Endothelial cell of umbilical vein (primary cell): ENCODE measurements around the gene COPS9. TPM values are rescaled to one million over a fixed set of nuclear protein-coding genes. Genes with fewer than 3 reads are reported as not detected.

Experiments used
- BruUV-seq: library from RNA; stranded (reverse); fragments of 400-500 nt; replicated peaks from 2 replicates; lab custom pipeline; 2021; lab: Mats Ljungman, UMichigan
- CTCF ChIA-PET: fragments of 300-600, 350-600 bp; sonication (Branson Sonifier 250); formaldehyde crosslinking; loops from one replicate; lab custom pipeline; 2021; ENCODE audit warnings: antibody characterized with exemption, inconsistent platforms; lab: Charles Lee
- POLR2A ChIA-PET: fragments of 300-600, 350-600 bp; sonication (Branson Sonifier 250); formaldehyde crosslinking; loops from one replicate; lab custom pipeline; 2021; ENCODE audit warnings: antibody characterized with exemption, inconsistent platforms; lab: Charles Lee
- DNase-seq: peaks from one replicate; pipeline ENCODE4 v3.0.0-alpha.2; 2011; ENCODE audit warnings: low read depth, low spot score
- FAIRE-seq: peaks from 2 replicates; lab custom pipeline; 2011; peaks lifted over from hg19 to GRCh38; lab: Jason Lieb, UNC
- H2AFZ ChIP-seq: 2 replicates; pipeline ENCODE4 v1.6.0; 2012; ENCODE audit warnings: low read depth, low read length, control low read depth, inconsistent platforms
- H3K27ac ChIP-seq: 2 replicates; pipeline ENCODE4 v1.5.1; 2011; ENCODE audit warnings: low read depth, mild to moderate bottlenecking, control low read depth, low read length, moderate library complexity; ENCODE audit not compliant: insufficient read depth
- H3K27me3 ChIP-seq, 2 experiments: 2 replicates each; pipeline versions ENCODE4 v1.6.0 to v1.6.1; 2011; ENCODE audit warnings: low read length in 2 of 2, mixed read lengths in 1 of 2; ENCODE audit not compliant: control insufficient read depth in 2 of 2, insufficient read depth in 2 of 2
- H3K36me3 ChIP-seq, 2 experiments: 2 replicates in 1 of 2; 3 replicates in 1 of 2; pipeline ENCODE4 v1.5.1; 2011; ENCODE audit warnings: low read length in 2 of 2, mild to moderate bottlenecking in 1 of 2, moderate library complexity in 1 of 2; ENCODE audit not compliant: control insufficient read depth in 2 of 2, insufficient read depth in 2 of 2; ENCODE audit errors: extremely low read depth in 1 of 2
- H3K4me1 ChIP-seq: 3 replicates; pipeline ENCODE4 v1.5.1; 2011; ENCODE audit warnings: mild to moderate bottlenecking, low read length; ENCODE audit not compliant: control insufficient read depth, insufficient read depth; ENCODE audit errors: extremely low read depth
- H3K4me2 ChIP-seq: 2 replicates; pipeline ENCODE4 v1.6.1; 2011; ENCODE audit warnings: low read length, control low read depth, mixed read lengths; ENCODE audit not compliant: insufficient read depth
- H3K4me3 ChIP-seq, 3 experiments: fragments of 200-600 bp in 1 of 3; sonication (generic), shearing (Covaris generic) in 1 of 3; replicated peaks in 1 of 3; 2 replicates each; pipeline ENCODE4 v1.5.1; 2011 to 2016; ENCODE audit warnings: control low read depth in 3 of 3, low read length in 3 of 3, mild to moderate bottlenecking in 2 of 3, inconsistent platforms in 1 of 3, low read depth in 1 of 3, moderate library complexity in 1 of 3; ENCODE audit not compliant: insufficient read depth in 1 of 3
- H3K79me2 ChIP-seq: 2 replicates; pipeline ENCODE4 v1.6.0; 2012; ENCODE audit warnings: low read length, inconsistent platforms; ENCODE audit not compliant: control insufficient read depth, insufficient read depth
- H3K9ac ChIP-seq: replicated peaks from 2 replicates; pipeline ENCODE3; 2011; ENCODE audit warnings: low read length, control low read depth; ENCODE audit not compliant: insufficient read depth; ENCODE audit errors: extremely low read depth
- H3K9me1 ChIP-seq: replicated peaks from 3 replicates; pipeline ENCODE4 v1.6.0; 2011; ENCODE audit warnings: mild to moderate bottlenecking, low read length; ENCODE audit not compliant: control insufficient read depth, insufficient read depth; ENCODE audit errors: extremely low read depth
- H3K9me3 ChIP-seq: replicated peaks from 2 replicates; pipeline ENCODE4 v1.5.1; 2012; ENCODE audit warnings: low read length, inconsistent platforms; ENCODE audit not compliant: control insufficient read depth, insufficient read depth
- H4K20me1 ChIP-seq: replicated peaks from 2 replicates; pipeline ENCODE3; 2011; ENCODE audit warnings: mild to moderate bottlenecking, low read length; ENCODE audit not compliant: control insufficient read depth, insufficient read depth; ENCODE audit errors: extremely low read depth
- CTCF ChIP-seq, 2 donors: IDR thresholded peaks; 1 replicate in 1 of 2; 2 replicates in 1 of 2; pipeline ENCODE4 v1.5.1; 2011; ENCODE audit warnings: low read length in 2 of 2, mild to moderate bottlenecking in 2 of 2, moderate library complexity in 2 of 2, control low read depth in 1 of 2, inconsistent platforms in 1 of 2, low read depth in 1 of 2; ENCODE audit not compliant: insufficient read depth in 1 of 2; ENCODE audit errors: extremely low read depth in 1 of 2
- FOS ChIP-seq: IDR thresholded peaks from 2 replicates; pipeline ENCODE4 v1.6.1; 2011; ENCODE audit warnings: mild to moderate bottlenecking, low read length, moderate library complexity, borderline replicate concordance; ENCODE audit not compliant: insufficient read depth
- GATA2 ChIP-seq: IDR thresholded peaks from 2 replicates; pipeline ENCODE4 v1.7.0; 2011; ENCODE audit warnings: low read depth, mild to moderate bottlenecking, moderate library complexity, mixed read lengths, low read length; ENCODE audit not compliant: insufficient read length, insufficient read depth
- POLR2A ChIP-seq: IDR thresholded peaks from 2 replicates; pipeline ENCODE4 v1.6.1; 2012; ENCODE audit warnings: low read depth, mild to moderate bottlenecking, control low read depth, low read length
- POLR2AphosphoS5 ChIP-seq: IDR thresholded peaks from 2 replicates; pipeline ENCODE4 v1.6.1; 2012; ENCODE audit warnings: low read depth, mild to moderate bottlenecking, control low read depth, low read length, moderate library complexity; ENCODE audit not compliant: insufficient read depth
- dilution Hi-C: fragments of 300-500 bp; cut with MboI; formaldehyde crosslinking; loops from one replicate; pipeline ENCODE4 v1.15.0; 2019; ENCODE audit warnings: low sequenced_read_pairs; ENCODE audit not compliant: extremely low pct_ligation_motif_present
- intact Hi-C: fragments of 100-400 bp; cut with micrococcal nuclease; formaldehyde crosslinking; loops from one replicate; pipeline ENCODE4 v1.10.0; 2022
- polyA plus RNA-seq, 4 experiments: library from polyadenylated mRNA; depleted of rRNA in 3 of 4; stranded (reverse) in 3 of 4; unstranded in 1 of 4; fragments of >200 nt; gene quantifications; 2 replicates each; pipeline versions ENCODE4 v1.2.1 to v1.2.3, GENCODE V29; 2011 to 2012; ENCODE audit warnings: missing spikeins in 1 of 4
- total RNA-seq: library from RNA; stranded (reverse); gene quantifications from 2 replicates; pipeline ENCODE4 v1.2.3, GENCODE V29; 2021
- TF ChIP-seq, protein P1 (sequence below): IDR thresholded peaks from 2 replicates; pipeline ENCODE4 v1.6.1; 2011; ENCODE audit not compliant: insufficient read depth, insufficient read length

The COPS9 gene
- total and polyA plus RNA-seq, 2 donors (not counting 3 experiments of a cell fraction or from before 2014, with no cell fraction given) = 196 to 361 TPM

GRCh38 chr2:240165034-240165433 lies 28.9 kb upstream of the COPS9 start:
- TF ChIP-seq CTCF (IDR thresholded peaks at IDR 0.05; ENCODE audit: extremely low read depth in 1 of 2, insufficient read depth in 1 of 2, low read depth in 1 of 2, low read length in 2 of 2) (no peak), GATA2 (no peak), POLR2AphosphoS5 (no peak), FOS (no peak)
- TF ChIP-seq, protein P1, sequence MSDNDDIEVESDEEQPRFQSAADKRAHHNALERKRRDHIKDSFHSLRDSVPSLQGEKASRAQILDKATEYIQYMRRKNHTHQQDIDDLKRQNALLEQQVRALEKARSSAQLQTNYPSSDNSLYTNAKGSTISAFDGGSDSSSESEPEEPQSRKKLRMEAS = no peak
- no peak overlapping the region for H3K4me2 ChIP-seq
- ChIA-PET POLR2A (no interaction called here), CTCF (no interaction called here)
- no peak overlapping the region for H3K27ac ChIP-seq
- no peaks in the 10 kb centered on the region for H3K36me3 ChIP-seq
- BruUV-seq = no TSS peak
- dilution Hi-C loops (no loop called here), intact Hi-C loops (no loop called here)
- no peaks in the 10 kb centered on the region for H4K20me1 ChIP-seq
- DNase-seq = no peak
- no peak overlapping the region for H3K4me3 ChIP-seq
- FAIRE-seq = no peak
- H3K9me1 ChIP-seq = no peaks in the 10 kb centered on the region
- H3K27me3 ChIP-seq = no peaks in the 10 kb centered on the region
- no peak overlapping the region for H3K9ac ChIP-seq
- H2AFZ ChIP-seq = no peak overlapping the region
- H3K9me3 ChIP-seq = no peaks in the 10 kb centered on the region
- no peaks in the 10 kb centered on the region for H3K4me1 ChIP-seq
- H3K79me2 ChIP-seq = no peaks in the 10 kb centered on the region

- intact Hi-C loops = no loop called here
- no peaks in the 10 kb centered on the region for H4K20me1 ChIP-seq
- no TSS peak for BruUV-seq
- H3K79me2 ChIP-seq = no peaks in the 10 kb centered on the region
- ChIA-PET CTCF (no interaction called here), POLR2A (no interaction called here)
- no peaks in the 10 kb centered on the region for H3K27me3 ChIP-seq
- FAIRE-seq = no peak
- no peaks in the 10 kb centered on the region for H3K9me3 ChIP-seq
- no peak overlapping the region for H3K4me3 ChIP-seq
- H3K4me2 ChIP-seq = no peak overlapping the region
- dilution Hi-C loops = no loop called here
- H2AFZ ChIP-seq = no peak overlapping the region
- no peak for TF ChIP-seq POLR2A
- no peaks in the 10 kb centered on the region for H3K36me3 ChIP-seq
- no peak overlapping the region for H3K9ac ChIP-seq
- H3K27ac ChIP-seq = no peak overlapping the region
- no peak for DNase-seq
- H3K4me1 ChIP-seq = no peaks in the 10 kb centered on the region
- H3K9me1 ChIP-seq = no peaks in the 10 kb centered on the region
Observed at GRCh38 chr2:240164586-240164985, 28.5 kb upstream of the COPS9 start.
